Esophagus muscularis mucosa (tissue), 4 donors: Measurements from ENCODE around the gene HOXC5. TPM values are rescaled to one million over a fixed set of nuclear protein-coding genes. Genes with fewer than 3 reads are reported as not detected.
A peak's percentile ranks its signal among the peaks of the same experiment; 100 is the strongest.

Source experiments
- DNase-seq: peaks from one replicate; pipeline ENCODE4 v3.0.0-alpha.2; 2017; ENCODE audit errors: extremely low spot score
- H3K27ac ChIP-seq, 4 donors: fragments of 200-600 bp; sonication (generic); replicated peaks in 1 of 4; 1 replicate in 3 of 4; 2 replicates in 1 of 4; pipeline ENCODE4 v1.5.1; 2016 to 2019; ENCODE audit warnings: mild to moderate bottlenecking in 1 of 4
- H3K27me3 ChIP-seq, 4 donors: fragments of 200-600 bp; sonication (generic); one replicate each; pipeline versions ENCODE4 v1.5.1 to v1.6.0; 2016 to 2019
- H3K36me3 ChIP-seq, 4 donors: fragments of 200-600 bp; sonication (generic); one replicate each; pipeline ENCODE4 v1.5.1; 2016 to 2019
- H3K4me1 ChIP-seq, 4 donors: fragments of 200-600 bp; sonication (generic); one replicate each; pipeline ENCODE4 v1.5.1; 2016 to 2019
- H3K4me3 ChIP-seq, 4 donors: fragments of 200-600 bp; sonication (generic); 1 replicate in 2 of 4; 2 replicates in 2 of 4; pipeline ENCODE4 v1.5.1; 2016 to 2019; ENCODE audit warnings: mild to moderate bottlenecking in 4 of 4, moderate library complexity in 1 of 4
- H3K9me3 ChIP-seq, 4 donors: fragments of 200-600 bp; sonication (generic); 1 replicate in 3 of 4; 2 replicates in 1 of 4; pipeline ENCODE4 v1.5.1; 2016 to 2019
- EP300 ChIP-seq: sonication (generic); formaldehyde crosslinking; IDR thresholded peaks from one replicate; pipeline ENCODE4 v1.6.1; 2017; ENCODE audit warnings: antibody characterized with exemption
- POLR2A ChIP-seq: fragments of 450-650 bp; IDR thresholded peaks from one replicate; pipeline ENCODE4 v1.6.1; 2017; ENCODE audit warnings: antibody characterized with exemption, moderate library complexity, mild to moderate bottlenecking, low read depth
- POLR2AphosphoS5 ChIP-seq, 2 donors: sonication (generic); formaldehyde crosslinking; IDR thresholded peaks; one replicate each; pipeline ENCODE4 v1.6.1; 2017; ENCODE audit warnings: antibody characterized with exemption in 2 of 2
- WGBS: methylation state at CpG from one replicate; pipeline ENCODE4 v1.1.5; 2018; 5-methylcytosine and 5-hydroxymethylcytosine counted together
- intact Hi-C: fragments of 100-400 bp; cut with DNase I; formaldehyde crosslinking; loops from one replicate; pipeline ENCODE4 v1.15.1; 2023
- total RNA-seq, 4 donors: library from RNA; depleted of rRNA; stranded (reverse); fragments of >200 nt; gene quantifications; one replicate each; pipeline versions ENCODE4 v1.1.0 to v1.2.1, GENCODE V29; 2016
- TF ChIP-seq, protein P1 (sequence below), 3 experiments: fragments of 200-600 bp in 2 of 3; fragments of 450-650 bp in 1 of 3; sonication (generic) in 2 of 3; IDR thresholded peaks; one replicate each; pipeline ENCODE4 v1.5.1; 2017 to 2019; ENCODE audit warnings: antibody characterized with exemption in 3 of 3, mild to moderate bottlenecking in 2 of 3, moderate library complexity in 1 of 3

HOXC5 gene
- total RNA-seq, 4 donors from 2014 or later, result 0.83 to 2.0 TPM; not detected in 2

DNA sequence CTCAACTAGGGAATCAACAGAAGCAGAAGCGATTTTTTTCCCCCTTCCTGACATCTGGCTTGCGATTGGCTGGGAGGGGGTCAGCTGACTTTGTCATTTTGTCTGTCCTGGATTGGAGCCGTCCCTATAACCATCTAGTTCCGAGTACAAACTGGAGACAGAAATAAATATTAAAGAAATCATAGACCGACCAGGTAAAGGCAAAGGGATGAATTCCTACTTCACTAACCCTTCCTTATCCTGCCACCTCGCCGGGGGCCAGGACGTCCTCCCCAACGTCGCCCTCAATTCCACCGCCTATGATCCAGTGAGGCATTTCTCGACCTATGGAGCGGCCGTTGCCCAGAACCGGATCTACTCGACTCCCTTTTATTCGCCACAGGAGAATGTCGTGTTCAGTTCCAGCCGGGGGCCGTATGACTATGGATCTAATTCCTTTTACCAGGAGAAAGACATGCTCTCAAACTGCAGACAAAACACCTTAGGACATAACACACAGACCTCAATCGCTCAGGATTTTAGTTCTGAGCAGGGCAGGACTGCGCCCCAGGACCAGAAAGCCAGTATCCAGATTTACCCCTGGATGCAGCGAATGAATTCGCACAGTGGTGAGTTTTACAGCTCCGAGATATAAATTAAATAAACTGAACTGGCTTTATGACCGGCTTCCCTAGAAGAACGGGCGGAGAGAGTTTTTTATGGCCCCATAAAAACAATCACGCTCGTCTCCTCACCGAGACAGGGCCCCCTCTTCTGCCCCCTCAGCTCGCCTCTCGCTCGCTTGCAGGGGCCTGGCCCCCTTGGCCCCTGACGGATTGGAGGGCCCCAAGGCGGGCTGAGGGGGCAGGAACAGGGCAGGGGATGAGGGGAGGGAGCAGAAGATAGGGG lies 4.3 kb upstream of the HOXC5 start, which contains the start of gene HOXC6:
HOXC6 (plus strand) TSS at position 127 of the 888 bp plus-strand sequence; CDS start at position 209, 82 bp downstream.
- TF ChIP-seq, protein P1, sequence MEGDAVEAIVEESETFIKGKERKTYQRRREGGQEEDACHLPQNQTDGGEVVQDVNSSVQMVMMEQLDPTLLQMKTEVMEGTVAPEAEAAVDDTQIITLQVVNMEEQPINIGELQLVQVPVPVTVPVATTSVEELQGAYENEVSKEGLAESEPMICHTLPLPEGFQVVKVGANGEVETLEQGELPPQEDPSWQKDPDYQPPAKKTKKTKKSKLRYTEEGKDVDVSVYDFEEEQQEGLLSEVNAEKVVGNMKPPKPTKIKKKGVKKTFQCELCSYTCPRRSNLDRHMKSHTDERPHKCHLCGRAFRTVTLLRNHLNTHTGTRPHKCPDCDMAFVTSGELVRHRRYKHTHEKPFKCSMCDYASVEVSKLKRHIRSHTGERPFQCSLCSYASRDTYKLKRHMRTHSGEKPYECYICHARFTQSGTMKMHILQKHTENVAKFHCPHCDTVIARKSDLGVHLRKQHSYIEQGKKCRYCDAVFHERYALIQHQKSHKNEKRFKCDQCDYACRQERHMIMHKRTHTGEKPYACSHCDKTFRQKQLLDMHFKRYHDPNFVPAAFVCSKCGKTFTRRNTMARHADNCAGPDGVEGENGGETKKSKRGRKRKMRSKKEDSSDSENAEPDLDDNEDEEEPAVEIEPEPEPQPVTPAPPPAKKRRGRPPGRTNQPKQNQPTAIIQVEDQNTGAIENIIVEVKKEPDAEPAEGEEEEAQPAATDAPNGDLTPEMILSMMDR (IDR thresholded peaks at IDR 0.05), result no peak
- peak in 1 of 2 donors; percentile 5 for TF ChIP-seq POLR2AphosphoS5 (IDR thresholded peaks at IDR 0.05)
- Histone ChIP-seq H3K9me3 (no peaks in the 10 kb centered on the region), H3K4me3 (peak within 1 kb of the TSS; percentile 27 to 36 (median 32)), H3K27me3 (peaks cover 0 to 99% (median 67%) of the 10 kb centered on the region in 4 donors), H3K4me1 (peaks cover 5 to 33% (median 19%) of the 10 kb centered on the region in 4 donors), H3K27ac (no peak within 1 kb of the TSS), H3K36me3 (no peaks in the 10 kb centered on the region)
- WGBS, result 11% methylated on average over 36 of the region's 36 CpGs
- intact Hi-C loops, result no loop called here
- no peak for DNase-seq

DNA sequence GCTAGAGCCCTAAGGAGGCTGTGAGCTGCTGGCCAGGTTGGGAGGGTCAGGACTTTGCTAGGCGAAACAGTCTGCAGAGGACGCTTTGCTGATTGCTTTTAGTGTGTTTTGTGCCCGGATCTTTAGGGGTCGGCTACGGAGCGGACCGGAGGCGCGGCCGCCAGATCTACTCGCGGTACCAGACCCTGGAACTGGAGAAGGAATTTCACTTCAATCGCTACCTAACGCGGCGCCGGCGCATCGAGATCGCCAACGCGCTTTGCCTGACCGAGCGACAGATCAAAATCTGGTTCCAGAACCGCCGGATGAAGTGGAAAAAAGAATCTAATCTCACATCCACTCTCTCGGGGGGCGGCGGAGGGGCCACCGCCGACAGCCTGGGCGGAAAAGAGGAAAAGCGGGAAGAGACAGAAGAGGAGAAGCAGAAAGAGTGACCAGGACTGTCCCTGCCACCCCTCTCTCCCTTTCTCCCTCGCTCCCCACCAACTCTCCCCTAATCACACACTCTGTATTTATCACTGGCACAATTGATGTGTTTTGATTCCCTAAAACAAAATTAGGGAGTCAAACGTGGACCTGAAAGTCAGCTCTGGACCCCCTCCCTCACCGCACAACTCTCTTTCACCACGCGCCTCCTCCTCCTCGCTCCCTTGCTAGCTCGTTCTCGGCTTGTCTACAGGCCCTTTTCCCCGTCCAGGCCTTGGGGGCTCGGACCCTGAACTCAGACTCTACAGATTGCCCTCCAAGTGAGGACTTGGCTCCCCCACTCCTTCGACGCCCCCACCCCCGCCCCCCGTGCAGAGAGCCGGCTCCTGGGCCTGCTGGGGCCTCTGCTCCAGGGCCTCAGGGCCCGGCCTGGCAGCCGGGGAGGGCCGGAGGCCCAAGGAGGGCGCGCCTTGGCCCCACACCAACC lies 3.1 kb upstream of the HOXC5 start:
- peaks cover 0 to 99% (median 55%) of the 10 kb centered on the region in 4 donors for H3K27me3 ChIP-seq
- TF ChIP-seq EP300 (no peak), POLR2A (no peak), POLR2AphosphoS5 (IDR thresholded peaks at IDR 0.05) (no peak)
- TF ChIP-seq, protein P1 (IDR thresholded peaks at IDR 0.05), result no peak
- DNase-seq, result no peak
- intact Hi-C loops, result loop anchor here (5.0 kb wide), 1 partner anchor 98 kb away; no protein-coding TSS in a partner anchor
- peak overlapping the region in 2 of 4 donors; percentile 13 to 36 for H3K4me3 ChIP-seq
- H3K27ac ChIP-seq, result no peak overlapping the region
- 51% methylated on average over 37 of the region's 53 CpGs for WGBS
- H3K4me1 ChIP-seq, result peaks cover 14 to 45% (median 31%) of the 10 kb centered on the region in 4 donors
- no peaks in the 10 kb centered on the region for H3K36me3 ChIP-seq
- no peaks in the 10 kb centered on the region for H3K9me3 ChIP-seq

DNA sequence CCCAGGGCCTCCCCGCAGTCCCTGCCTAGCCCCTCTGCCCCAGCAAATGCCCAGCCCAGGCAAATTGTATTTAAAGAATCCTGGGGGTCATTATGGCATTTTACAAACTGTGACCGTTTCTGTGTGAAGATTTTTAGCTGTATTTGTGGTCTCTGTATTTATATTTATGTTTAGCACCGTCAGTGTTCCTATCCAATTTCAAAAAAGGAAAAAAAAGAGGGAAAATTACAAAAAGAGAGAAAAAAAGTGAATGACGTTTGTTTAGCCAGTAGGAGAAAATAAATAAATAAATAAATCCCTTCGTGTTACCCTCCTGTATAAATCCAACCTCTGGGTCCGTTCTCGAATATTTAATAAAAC lies 2.4 kb upstream of the HOXC5 start:
- DNase-seq, result no peak
- H3K9me3 ChIP-seq, result no peaks in the 10 kb centered on the region
- intact Hi-C loops, result loop anchor here (5.0 kb wide), 1 partner anchor 97 kb away; no protein-coding TSS in a partner anchor
- peaks cover 0 to 97% (median 51%) of the 10 kb centered on the region in 4 donors for H3K27me3 ChIP-seq
- no peak overlapping the region for H3K27ac ChIP-seq
- no peak overlapping the region for H3K4me3 ChIP-seq
- no peaks in the 10 kb centered on the region for H3K36me3 ChIP-seq
- peaks cover 14 to 45% (median 32%) of the 10 kb centered on the region in 4 donors for H3K4me1 ChIP-seq
- TF ChIP-seq POLR2AphosphoS5 (IDR thresholded peaks at IDR 0.05) (no peak), POLR2A (no peak), EP300 (no peak)
- TF ChIP-seq, protein P1 (IDR thresholded peaks at IDR 0.05), result no peak
- 73% methylated on average over 6 of the region's 7 CpGs for WGBS

DNA sequence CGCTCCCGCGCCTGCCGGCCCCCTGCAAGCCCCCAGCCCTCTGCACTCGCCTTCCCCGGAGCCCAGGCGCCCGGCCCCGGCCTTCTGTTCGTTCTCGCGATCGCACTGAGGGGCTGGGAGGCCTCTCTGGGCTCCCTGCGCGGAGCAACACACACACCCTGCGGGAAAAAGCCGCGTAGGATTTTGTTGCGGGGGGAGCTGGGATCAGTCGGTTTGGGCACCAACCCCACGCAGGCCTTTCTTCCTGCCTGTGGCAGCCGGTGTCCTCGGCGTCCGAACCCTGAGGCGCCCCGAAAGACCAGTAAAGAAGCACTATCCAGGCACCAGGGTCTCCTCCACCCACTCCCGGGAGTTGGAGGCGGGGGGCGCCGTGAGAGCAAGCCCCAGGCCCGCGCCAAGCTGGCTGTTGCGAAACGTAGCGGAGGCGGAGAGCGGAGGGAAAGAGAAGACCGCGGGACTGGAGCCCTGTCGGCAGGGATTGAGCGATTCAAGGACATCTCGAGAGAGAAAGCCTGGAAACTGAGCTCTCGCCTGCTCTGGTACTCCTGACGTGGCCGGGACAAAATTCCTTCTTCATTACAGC lies 1.9 kb upstream of the HOXC5 start:
- peak overlapping the region in 2 of 4 donors; percentile 14 to 20 for H3K4me3 ChIP-seq
- DNase-seq, result no peak
- no peak overlapping the region for H3K27ac ChIP-seq
- peaks cover 0 to 97% (median 45%) of the 10 kb centered on the region in 4 donors for H3K27me3 ChIP-seq
- H3K9me3 ChIP-seq, result no peaks in the 10 kb centered on the region
- H3K4me1 ChIP-seq, result peaks cover 14 to 45% (median 32%) of the 10 kb centered on the region in 4 donors
- H3K36me3 ChIP-seq, result no peaks in the 10 kb centered on the region
- TF ChIP-seq, protein P1 (IDR thresholded peaks at IDR 0.05), result no peak
- TF ChIP-seq EP300 (no peak), POLR2AphosphoS5 (IDR thresholded peaks at IDR 0.05) (no peak), POLR2A (no peak)
- WGBS, result 50% methylated on average over 38 of the region's 46 CpGs
- intact Hi-C loops, result loop anchor here (5.0 kb wide), 1 partner anchor 96 kb away; no protein-coding TSS in a partner anchor
